AG04450 (cell line): ENCODE measurements around the gene PAFAH1B1. TPM values are rescaled to one million over a fixed set of nuclear protein-coding genes. Genes with fewer than 3 reads are reported as not detected.

Experiments
- CTCF ChIA-PET: fragments of 300-600, 350-600 bp; formaldehyde crosslinking; extraction: SDS; loops from one replicate; lab custom pipeline; 2022; ENCODE audit warnings: antibody characterized with exemption, inconsistent platforms; lab: Charles Lee
- POLR2A ChIA-PET: fragments of 350-600 bp; formaldehyde crosslinking; extraction: SDS; loops from one replicate; lab custom pipeline; 2021; ENCODE audit warnings: antibody characterized with exemption, inconsistent platforms; lab: Yijun Ruan, JAX
- DNase-seq: peaks from one replicate; pipeline ENCODE4 v3.0.0-alpha.2; 2011; ENCODE audit warnings: low read depth, low spot score
- H3K27ac ChIP-seq: one replicate; pipeline ENCODE4 v1.5.1; 2012; ENCODE audit warnings: low read depth, low read length, control low read depth
- H3K27me3 ChIP-seq: one replicate; pipeline ENCODE4 v1.6.0; 2012; ENCODE audit warnings: low read length; ENCODE audit not compliant: control insufficient read depth, insufficient read depth
- H3K4me3 ChIP-seq: 2 replicates; pipeline ENCODE4 v1.5.1; 2011; ENCODE audit warnings: mild to moderate bottlenecking, low read depth, low read length, control low read depth
- H3K9me3 ChIP-seq: 2 replicates; pipeline ENCODE4 v1.5.1; 2012; ENCODE audit warnings: low read length; ENCODE audit not compliant: control insufficient read depth, insufficient read depth
- polyA plus RNA-seq: library from polyadenylated mRNA; depleted of rRNA; stranded (reverse); fragments of >200 nt; gene quantifications from 2 replicates; pipeline ENCODE4 v1.2.3, GENCODE V29; 2011
- TF ChIP-seq, protein P1 (sequence below): IDR thresholded peaks from 2 replicates; pipeline ENCODE4 v1.5.1; 2011; ENCODE audit warnings: low read depth, low read length, control low read depth, inconsistent platforms

The PAFAH1B1 gene
- polyA plus RNA-seq, 1 experiment = 111 TPM

DNA sequence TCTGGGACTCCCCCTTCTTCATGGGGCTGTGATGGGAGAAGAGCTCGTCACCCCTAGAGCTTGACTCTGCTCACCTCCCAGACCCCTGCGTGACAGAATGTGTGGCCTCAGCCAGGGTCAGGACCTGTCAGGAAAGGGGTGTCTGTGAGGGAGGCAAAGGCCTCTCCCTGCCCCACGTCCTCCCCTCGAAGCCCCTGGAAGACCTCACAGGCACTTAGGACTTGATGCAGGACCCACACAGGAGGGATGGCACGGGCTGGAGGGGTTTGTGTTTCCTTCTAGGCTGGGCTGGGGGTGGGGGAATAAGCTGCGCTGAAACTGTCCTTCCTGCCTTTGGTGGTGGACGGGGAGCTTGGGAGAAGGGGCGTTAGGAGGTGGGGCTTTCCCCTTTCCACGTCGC, 129.2 kb downstream of the PAFAH1B1 start:
- Histone ChIP-seq H3K4me3 (no peak overlapping the region), H3K9me3 (peaks cover 4% of the 10 kb centered on the region; the same call in 1 of the 2 replicates), H3K27me3 (peaks cover 39% of the 10 kb centered on the region), H3K27ac (no peak overlapping the region)
- ChIA-PET POLR2A (no interaction called here), CTCF (no interaction called here)
- TF ChIP-seq, protein P1, sequence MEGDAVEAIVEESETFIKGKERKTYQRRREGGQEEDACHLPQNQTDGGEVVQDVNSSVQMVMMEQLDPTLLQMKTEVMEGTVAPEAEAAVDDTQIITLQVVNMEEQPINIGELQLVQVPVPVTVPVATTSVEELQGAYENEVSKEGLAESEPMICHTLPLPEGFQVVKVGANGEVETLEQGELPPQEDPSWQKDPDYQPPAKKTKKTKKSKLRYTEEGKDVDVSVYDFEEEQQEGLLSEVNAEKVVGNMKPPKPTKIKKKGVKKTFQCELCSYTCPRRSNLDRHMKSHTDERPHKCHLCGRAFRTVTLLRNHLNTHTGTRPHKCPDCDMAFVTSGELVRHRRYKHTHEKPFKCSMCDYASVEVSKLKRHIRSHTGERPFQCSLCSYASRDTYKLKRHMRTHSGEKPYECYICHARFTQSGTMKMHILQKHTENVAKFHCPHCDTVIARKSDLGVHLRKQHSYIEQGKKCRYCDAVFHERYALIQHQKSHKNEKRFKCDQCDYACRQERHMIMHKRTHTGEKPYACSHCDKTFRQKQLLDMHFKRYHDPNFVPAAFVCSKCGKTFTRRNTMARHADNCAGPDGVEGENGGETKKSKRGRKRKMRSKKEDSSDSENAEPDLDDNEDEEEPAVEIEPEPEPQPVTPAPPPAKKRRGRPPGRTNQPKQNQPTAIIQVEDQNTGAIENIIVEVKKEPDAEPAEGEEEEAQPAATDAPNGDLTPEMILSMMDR = no peak
- DNase-seq = no peak

DNA sequence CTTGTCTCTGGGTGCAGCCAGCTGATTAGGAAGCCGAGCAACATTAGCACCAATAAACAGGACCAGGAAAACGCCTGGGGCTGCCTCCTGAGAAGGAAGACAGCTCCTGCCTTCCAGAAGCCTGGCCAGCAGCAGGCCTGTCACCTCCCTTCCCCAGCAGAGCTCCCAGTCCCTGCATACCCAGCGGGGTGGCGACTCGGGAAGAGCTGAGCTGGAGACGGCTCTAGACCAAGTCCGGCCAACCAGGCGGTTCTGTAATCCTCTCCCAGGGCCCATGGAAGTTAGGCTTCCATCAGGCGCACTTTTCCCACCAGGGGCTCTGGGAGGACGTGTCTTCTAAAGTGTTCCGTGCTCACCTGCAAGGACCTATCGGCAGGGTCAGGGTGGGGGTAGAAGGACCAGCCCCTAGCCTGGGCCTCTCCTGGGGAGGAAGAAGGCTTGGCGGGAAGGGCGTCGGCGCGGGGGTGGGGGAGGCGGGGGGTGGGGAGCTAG, 130.1 kb downstream of the PAFAH1B1 start:
- Histone ChIP-seq H3K4me3 (no peak overlapping the region), H3K27ac (no peak overlapping the region), H3K27me3 (peaks cover 39% of the 10 kb centered on the region), H3K9me3 (peaks cover 4% of the 10 kb centered on the region; the same call in 1 of the 2 replicates)
- no peak for DNase-seq
- TF ChIP-seq, protein P1 = no peak
- POLR2A ChIA-PET = no interaction called here
- CTCF ChIA-PET = no interaction called here

DNA sequence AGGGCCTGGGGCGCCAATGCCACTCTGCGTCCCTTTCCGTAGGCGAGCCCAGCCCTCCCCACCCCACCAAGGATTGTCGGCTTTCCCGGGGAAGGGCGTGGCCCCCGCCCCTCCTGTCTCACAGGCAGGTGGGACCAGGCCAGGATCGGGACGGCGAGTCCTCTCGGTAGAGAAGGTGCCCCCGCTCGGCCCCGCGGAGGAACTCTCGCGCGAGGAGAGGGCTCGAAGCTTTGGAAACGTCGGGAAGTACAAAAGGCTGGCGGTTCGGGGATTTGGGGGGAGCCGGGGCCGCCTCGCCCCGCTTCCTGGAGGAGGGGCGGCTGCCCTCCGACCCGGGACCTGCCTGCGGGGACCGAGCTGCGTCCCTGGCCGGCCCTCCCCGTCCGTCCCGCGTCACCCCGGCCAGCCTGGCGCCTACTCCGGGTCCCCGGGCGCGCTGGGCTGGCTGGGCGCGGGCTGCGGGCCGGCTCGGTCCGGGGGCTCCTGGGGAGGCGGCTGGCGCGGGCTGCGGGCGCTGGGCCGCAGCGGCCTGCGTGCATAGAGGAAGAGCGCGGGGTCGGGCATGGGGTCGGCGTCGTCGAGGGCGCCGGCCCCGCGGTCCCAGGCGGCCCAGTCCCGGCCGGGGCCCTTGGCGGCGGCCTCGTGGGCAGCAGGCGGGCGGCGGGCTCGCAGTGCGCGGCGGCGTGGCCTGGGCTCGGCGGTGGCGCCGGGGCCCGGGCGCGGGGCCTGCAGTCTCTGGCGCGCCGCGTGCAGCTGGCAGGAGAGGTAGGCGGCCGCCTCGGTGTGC, 130.7 kb downstream of the PAFAH1B1 start:
- peaks cover 39% of the 10 kb centered on the region for H3K27me3 ChIP-seq
- H3K9me3 ChIP-seq = peaks cover 4% of the 10 kb centered on the region; the same call in 1 of the 2 replicates
- CTCF ChIA-PET = no interaction called here
- POLR2A ChIA-PET = no interaction called here
- TF ChIP-seq, protein P1 = no peak
- no peak for DNase-seq
- H3K27ac ChIP-seq = no peak overlapping the region
- H3K4me3 ChIP-seq = no peak overlapping the region

DNA sequence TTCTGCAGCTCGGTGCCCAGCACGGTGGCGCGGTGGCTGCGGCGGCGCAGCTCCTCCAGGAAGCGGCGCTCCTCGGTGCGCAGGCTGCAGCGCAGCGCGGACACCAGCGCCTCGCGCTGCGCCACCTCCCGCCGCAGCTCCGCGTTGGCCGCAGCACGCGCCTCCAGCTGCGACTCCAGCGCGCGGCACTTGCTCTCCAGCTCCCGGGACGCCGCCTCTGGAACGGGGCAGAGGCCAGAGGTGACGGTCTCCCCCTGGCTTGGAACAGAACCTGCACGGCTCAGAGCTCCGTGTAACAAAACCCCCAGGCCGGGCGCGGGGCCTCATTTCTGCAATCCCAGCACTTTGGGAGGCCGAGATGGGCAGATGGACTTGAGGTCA, 131.3 kb downstream of the PAFAH1B1 start:
- Histone ChIP-seq H3K27me3 (peaks cover 39% of the 10 kb centered on the region), H3K9me3 (no peaks in the 10 kb centered on the region; the same call in 1 of the 2 replicates), H3K4me3 (no peak overlapping the region), H3K27ac (no peak overlapping the region)
- ChIA-PET CTCF (no interaction called here), POLR2A (interaction anchor here (0.6 kb wide), 1 partner anchor 60 kb away, joined by 3 read pairs; no protein-coding TSS in a partner anchor)
- TF ChIP-seq, protein P1 = no peak
- no peak for DNase-seq

DNA sequence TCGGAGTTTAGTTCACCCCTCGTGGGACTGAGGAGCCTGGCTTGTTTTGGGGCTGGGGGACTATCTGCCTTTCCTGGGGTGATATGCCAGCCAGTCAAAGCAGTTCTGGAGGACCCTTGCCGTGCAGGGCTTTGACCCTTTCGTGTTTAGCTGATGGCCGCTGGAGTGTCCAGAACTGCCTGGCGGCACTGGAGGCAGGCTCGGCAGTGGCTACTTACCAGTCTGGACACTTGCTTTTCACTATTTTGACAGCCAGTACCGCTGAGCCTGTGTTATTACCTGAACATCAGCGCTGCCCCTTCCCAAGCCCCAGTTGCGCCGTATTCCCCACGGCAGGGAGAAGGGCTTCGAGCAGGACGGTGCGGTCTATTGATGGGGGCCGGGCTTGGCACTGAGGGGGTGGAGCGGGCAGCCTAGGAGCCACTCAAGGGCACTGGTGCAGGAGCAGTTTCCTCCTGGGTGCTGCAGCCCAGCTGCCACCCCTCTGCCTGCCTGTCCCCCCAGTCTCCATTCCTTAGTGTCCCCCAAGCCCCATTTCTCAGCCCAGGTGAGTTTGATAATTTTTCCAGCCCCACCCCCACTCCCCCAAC, 137.4 kb downstream of the PAFAH1B1 start:
- Histone ChIP-seq H3K4me3 (no peak overlapping the region), H3K27me3 (peaks cover 7% of the 10 kb centered on the region), H3K9me3 (no peaks in the 10 kb centered on the region), H3K27ac (no peak overlapping the region)
- DNase-seq = no peak
- CTCF ChIA-PET = interaction anchor here (0.6 kb wide), 2 partner anchors 38 to 316 kb away, joined by 3 to 4 read pairs; no protein-coding TSS in a partner anchor
- POLR2A ChIA-PET = no interaction called here
- TF ChIP-seq, protein P1 = no peak
